Measurements from ENCODE around the gene C3orf18.

Gene C3orf18

DNA sequence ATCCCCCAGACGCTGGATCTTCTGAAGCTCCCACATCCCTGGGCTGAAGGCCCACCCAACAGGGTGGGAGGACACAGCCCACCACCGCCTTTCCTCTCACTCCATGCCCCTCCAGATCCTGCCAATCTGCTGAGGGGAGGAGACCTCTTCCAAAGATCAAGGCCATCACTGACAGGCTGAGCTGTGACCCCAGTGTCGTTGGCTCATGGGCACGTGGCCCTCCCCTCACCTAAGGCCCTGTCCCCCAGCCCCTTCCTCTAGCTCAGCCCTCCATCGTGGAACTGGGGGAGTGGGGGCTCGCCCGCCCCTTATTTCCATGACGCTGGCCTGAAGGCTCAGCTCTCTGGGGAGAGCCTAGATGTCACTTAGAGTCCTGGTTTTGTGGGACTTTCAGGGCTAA, 10.4 kb downstream of the C3orf18 start:
- in situ Hi-C loops (cut with HindIII; ENCODE audit: low sequenced_read_pairs), result no loop called here

GRCh38 chr3:50554553-50554952, 13.0 kb downstream of the C3orf18 start:
- in situ Hi-C loops (cut with HindIII; ENCODE audit: low sequenced_read_pairs), result no loop called here

- in situ Hi-C loops (cut with HindIII; ENCODE audit: low sequenced_read_pairs), result no loop called here
Measured at GRCh38 chr3:50552598-50552997, 14.9 kb downstream of the C3orf18 start.

DNA sequence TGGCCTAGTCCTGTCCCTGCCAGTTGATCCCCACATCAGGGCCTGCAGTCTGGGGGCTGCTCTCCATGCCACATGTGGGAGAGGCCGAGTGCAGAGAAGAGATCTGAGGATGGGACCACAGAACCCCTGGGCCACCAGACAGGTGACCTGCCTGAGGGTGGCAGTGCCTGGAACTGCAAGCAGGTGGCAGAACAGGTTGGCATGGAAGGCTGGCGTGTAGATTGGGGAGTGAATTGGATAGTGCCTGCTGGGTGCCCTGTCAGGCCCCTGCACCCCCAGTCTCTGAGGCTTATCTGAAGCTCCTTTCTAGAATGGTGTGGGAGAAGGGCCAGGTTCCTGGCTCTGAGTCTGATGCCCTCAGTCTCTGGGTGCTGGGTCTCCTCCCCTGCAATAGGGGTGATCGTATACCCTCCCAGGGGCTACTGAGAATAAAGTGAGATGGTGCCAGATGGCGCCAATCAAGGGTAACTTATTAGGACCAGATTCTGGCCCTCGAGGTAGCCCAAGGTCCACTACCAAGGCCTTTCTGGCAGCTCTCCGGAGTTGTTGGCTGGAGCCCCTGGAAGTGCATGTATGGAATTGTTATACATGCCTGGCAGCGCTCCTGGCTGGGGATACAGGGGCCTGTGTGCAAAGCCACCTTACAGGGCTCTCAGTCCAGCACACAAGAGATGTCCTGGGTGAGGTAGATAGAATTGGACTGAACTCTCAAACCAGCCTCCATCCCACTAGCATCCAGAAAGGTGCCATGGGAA, 15.7 kb downstream of the C3orf18 start:
- in situ Hi-C loops (cut with HindIII; ENCODE audit: low sequenced_read_pairs), result no loop called here

DNA sequence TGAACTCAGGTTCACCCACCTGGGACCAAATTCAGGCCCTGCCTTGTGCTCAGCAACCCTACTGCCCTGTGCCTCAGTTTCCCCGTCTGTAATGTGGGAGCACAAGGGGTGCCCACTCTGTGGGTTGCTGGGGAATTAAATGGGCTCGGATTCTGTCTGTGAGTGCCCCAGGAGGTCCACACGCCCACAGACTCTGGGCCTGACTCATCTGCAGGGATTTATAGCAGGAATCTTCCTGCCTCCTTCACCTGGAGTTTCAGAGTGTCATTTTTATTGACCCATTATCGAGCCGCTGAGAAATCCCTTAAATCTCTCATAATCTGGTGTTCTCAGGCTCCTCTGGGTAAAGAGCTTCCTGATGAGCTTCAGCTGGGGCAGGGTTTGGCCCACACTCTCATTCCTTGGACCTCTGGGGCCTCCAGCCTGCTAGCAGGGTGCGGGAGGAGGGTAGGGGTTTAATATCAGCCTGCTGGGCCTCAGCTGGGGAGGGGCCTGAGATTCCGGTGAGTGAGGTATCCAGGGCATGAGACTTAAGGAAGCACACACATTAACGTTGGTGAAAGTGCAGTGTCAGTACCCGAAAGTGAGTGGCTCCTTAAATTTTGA, 16.4 kb downstream of the C3orf18 start:
- in situ Hi-C loops (cut with HindIII; ENCODE audit: low sequenced_read_pairs), result no loop called here

DNA sequence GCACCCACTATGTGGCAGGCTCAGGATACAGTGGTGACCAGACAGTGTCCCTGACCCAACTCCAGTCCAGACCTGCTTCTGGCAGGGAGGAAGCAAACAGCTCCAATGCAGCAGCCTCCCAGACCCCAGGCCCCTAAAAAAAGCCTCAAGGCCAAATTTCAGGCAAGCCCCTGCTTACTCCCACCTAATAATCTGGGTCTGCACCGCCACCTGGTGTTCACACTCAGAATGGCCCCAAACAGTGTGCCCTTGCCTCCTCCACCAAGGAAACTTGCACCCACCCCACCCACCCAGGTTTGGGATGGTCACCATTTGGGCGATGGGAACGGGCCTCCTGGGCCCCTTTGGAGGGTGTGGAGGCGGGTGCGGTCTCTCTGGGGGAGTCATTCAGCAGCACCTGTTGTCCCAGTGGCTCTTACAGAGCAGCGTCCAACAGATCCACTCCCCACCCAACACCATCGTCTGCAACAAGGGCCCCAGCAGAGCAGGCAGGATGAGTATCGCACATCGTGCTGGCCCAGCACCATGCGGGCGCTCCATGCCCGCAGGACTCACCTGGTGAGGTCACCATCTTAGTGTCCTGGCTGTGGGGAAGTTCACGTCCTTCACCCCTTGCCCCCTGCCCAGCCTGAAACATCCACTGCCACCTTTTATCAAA, 17.3 kb downstream of the C3orf18 start:
- in situ Hi-C loops (cut with HindIII; ENCODE audit: low sequenced_read_pairs), result no loop called here

- in situ Hi-C loops (cut with HindIII; ENCODE audit: low sequenced_read_pairs), result no loop called here
Measured at GRCh38 chr3:50549226-50549625, 18.3 kb downstream of the C3orf18 start.

DNA sequence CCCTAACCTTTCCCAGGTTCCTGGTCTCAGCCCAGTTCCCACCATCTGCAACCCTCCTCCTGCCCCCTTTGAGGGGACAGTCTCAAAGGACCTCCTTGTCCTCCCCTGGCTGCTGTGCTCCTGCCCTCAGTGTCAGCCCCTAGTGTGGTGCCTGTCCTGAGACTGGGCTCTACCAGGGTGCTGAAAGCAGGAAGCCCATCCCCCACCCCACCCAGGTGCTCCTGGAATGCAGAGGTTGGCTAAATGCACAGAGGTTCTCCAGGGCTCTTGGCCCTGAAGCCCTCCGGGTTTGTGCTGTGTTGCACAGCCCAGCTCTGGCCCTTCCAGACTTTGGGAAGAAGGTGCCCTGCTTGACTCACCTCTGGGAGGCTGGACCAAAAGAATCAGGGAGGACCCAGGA, 21.8 kb downstream of the C3orf18 start:
- in situ Hi-C loops (cut with HindIII; ENCODE audit: low sequenced_read_pairs), result no loop called here

- in situ Hi-C loops (cut with HindIII; ENCODE audit: low sequenced_read_pairs), result no loop called here
Measured at GRCh38 chr3:50542177-50543034, 25.1 kb downstream of the C3orf18 start.

DNA sequence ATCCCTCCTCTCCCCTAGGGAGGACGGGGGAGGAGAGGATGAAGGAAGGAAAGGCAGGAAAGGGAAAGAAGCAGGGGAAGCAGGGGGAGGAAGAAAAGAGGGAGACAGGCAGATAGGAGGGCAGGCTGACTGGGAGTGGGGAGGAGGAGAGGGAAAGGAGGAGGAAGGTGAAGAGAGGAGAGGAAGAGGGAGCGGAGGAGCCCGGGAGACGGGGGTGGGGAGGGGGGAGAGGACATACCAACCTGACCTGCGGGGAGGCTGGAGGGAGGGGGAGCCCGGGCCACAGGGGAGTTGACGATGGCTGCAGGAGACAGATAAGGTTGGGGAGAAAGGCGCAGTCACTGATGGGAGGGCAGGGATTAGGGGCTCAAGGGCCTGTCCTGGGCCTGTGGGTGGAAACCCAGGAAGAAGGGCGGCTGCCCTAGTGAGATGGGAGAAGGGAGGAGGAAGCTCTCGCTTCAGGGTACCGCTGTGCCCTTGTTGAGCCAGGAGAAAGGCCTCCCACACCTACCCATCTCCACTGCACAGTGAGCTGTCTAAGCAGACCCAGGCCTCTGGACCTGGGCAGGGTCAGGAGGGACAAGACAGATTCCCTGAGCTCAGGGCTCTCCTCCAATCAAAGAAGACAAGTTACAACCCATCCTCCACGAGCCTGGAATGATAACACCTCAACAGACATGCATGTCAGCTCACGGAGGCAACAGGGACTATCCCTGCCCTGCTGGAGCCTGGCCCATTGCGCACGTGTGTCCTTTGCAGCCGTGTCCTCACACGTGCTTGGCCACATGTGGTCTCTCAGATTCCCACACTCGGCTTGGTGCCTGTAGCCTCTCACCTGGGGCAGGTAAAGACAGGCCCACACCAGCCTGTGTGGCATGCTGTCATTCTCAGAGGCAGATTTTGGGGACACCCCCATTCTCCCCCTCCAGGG, 27.9 kb downstream of the C3orf18 start:
- in situ Hi-C loops (cut with HindIII; ENCODE audit: low sequenced_read_pairs), result loop anchor here (5.0 kb wide), 5 partner anchors 62 to 187 kb away; partner anchors contain the start of genes CYB561D2, MAPKAPK3 and NPRL2

DNA sequence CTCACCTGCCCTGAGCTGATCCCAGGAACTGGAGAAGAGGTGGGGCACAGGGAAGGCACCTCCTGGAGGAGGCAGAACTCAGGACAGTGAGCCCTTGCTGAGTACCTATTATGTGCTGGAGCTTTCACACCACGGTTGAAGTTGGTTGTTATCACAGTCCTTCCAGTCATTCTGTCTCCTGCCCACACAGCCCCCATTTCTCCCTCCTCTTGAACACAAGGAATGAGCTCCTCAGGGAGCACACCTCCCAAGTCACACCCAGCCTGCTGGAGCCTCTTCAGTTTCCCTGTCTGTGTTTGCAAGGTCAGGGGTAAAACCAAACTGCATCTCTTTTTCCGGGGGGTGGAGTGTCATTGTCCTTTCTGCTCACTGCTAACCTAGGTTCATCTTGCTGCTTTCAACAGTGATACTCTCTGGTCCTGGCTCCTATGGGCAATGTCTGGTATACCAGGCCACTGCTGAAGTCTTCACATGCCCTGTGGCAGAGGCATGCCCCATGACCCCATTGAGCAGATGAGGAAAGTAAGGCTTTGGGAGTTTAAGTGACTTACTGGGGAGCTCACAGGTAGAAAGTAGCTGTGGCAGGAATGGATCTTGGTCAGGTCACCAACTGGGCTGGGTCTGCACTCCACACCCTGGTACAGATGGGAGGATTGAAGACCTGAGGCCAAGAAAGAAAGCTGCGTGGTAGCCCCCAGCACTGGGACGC, 30.0 kb downstream of the C3orf18 start:
- in situ Hi-C loops (cut with HindIII; ENCODE audit: low sequenced_read_pairs), result loop anchor here (5.0 kb wide), 5 partner anchors 60 to 185 kb away; partner anchors contain the start of genes CYB561D2, MAPKAPK3 and NPRL2

- in situ Hi-C loops (cut with HindIII; ENCODE audit: low sequenced_read_pairs), result loop anchor here (5.0 kb wide), 5 partner anchors 59 to 184 kb away; partner anchors contain the start of genes CYB561D2, MAPKAPK3 and NPRL2
Measured at GRCh38 chr3:50536471-50537180, 30.9 kb downstream of the C3orf18 start.

- in situ Hi-C loops (cut with HindIII; ENCODE audit: low sequenced_read_pairs), result loop anchor here (5.0 kb wide), 5 partner anchors 58 to 183 kb away; partner anchors contain the start of genes CYB561D2, MAPKAPK3 and NPRL2
Measured at GRCh38 chr3:50534681-50535330, 32.7 kb downstream of the C3orf18 start.

GRCh38 chr3:50533807-50534461, 33.6 kb downstream of the C3orf18 start:
- in situ Hi-C loops (cut with HindIII; ENCODE audit: low sequenced_read_pairs), result no loop called here

DNA sequence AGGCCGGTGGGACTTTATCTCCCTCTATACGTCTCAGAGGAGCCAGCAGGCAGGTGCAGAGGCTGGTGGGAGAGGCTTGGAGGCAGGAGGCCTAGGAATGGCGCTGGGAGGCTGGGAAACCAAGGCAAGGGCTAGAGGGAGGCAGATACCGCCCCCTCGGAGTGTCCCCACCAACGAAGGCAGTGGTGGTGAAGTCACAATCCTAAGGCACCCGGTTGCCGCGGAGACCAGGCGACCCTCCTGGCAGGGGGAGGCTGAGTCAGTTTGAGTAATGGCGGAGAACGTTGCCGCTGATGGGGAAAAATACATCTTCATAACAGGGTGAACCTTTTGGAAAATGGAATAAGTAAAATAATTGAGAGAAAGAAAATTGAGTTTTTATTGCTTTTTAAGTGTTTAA, 34.2 kb downstream of the C3orf18 start:
- in situ Hi-C loops (cut with HindIII; ENCODE audit: low sequenced_read_pairs), result no loop called here

GRCh38 chr3:50532062-50532705, 35.4 kb downstream of the C3orf18 start:
- in situ Hi-C loops (cut with HindIII; ENCODE audit: low sequenced_read_pairs), result no loop called here

GRCh38 chr3:50531201-50531600, 36.3 kb downstream of the C3orf18 start:
- in situ Hi-C loops (cut with HindIII; ENCODE audit: low sequenced_read_pairs), result no loop called here
